Smooth muscle cell of the brain vasculature (primary cell): ENCODE results near the gene CELA1.

Source experiments
- DNase-seq: peaks from one replicate; pipeline ENCODE4 v3.0.0-alpha.2; 2012; ENCODE audit warnings: low read depth, low spot score

CELA1 gene

DNA sequence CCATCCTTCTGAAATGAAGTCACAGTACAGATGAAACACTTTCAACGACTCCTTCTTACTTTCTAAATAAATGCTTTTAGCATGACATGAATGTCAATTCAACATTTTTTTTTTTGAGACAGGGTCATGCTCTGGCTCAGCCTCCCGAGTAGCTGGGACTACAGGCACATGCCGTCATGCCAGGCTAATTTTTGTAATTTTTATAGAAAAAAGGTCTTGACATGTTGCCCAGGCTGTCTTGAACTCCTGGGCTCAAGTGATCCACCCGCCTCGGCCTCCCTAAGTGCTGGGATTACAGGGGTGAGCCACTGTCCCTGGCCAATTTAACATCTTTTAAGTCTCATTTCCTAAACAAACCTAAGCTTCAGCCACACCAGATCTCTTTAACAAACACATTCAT, 28.4 kb upstream of the CELA1 start:
- DNase-seq = no peak

GRCh38 chr12:51374361-51374760, 27.9 kb upstream of the CELA1 start:
- no peak for DNase-seq

DNA sequence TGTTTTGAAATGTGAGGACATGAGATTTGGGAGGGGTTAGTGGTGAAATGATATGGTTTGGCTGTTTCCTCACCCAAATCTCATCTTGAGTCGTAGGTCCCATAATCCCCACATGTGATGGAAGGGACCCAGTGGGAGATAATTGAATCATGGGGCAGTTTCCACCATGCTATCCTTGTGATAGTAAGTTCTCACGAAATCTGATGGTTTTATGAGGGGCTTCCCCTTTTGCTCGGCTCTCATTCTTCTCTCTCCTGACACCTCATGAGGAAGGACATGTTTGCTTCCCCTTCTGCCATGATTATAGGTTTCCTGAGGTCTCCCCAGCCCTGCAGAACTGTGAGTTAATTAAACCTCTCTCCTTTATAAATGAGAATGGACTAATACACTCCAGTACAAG, 26.7 kb upstream of the CELA1 start:
- no peak for DNase-seq

DNA sequence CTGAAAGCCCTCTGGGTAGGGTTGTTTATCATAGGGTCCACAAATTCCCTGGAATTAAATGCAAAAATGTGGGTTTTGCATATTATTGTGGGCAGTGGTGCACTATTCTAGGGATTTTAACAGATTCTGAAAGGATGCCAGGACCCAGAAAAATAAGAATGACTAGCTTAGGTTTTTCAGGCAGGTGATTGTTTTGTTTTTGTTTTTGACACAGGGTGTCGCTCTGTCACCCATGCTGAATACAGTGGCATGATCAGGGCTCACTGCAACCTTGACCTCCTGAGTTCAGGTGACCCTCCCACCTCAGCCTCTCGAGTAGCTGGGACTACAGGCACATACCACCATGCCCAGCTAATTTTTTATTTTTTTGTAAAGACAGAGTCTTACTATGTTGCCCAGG, 25.5 kb upstream of the CELA1 start:
- DNase-seq = no peak

- peak; percentile 70 for DNase-seq
Observed at GRCh38 chr12:51371295-51371953, 24.9 kb upstream of the CELA1 start.

- no peak for DNase-seq
Observed at GRCh38 chr12:51370667-51371066, 24.2 kb upstream of the CELA1 start.

GRCh38 chr12:51369581-51369980, 23.1 kb upstream of the CELA1 start:
- no peak for DNase-seq

DNA sequence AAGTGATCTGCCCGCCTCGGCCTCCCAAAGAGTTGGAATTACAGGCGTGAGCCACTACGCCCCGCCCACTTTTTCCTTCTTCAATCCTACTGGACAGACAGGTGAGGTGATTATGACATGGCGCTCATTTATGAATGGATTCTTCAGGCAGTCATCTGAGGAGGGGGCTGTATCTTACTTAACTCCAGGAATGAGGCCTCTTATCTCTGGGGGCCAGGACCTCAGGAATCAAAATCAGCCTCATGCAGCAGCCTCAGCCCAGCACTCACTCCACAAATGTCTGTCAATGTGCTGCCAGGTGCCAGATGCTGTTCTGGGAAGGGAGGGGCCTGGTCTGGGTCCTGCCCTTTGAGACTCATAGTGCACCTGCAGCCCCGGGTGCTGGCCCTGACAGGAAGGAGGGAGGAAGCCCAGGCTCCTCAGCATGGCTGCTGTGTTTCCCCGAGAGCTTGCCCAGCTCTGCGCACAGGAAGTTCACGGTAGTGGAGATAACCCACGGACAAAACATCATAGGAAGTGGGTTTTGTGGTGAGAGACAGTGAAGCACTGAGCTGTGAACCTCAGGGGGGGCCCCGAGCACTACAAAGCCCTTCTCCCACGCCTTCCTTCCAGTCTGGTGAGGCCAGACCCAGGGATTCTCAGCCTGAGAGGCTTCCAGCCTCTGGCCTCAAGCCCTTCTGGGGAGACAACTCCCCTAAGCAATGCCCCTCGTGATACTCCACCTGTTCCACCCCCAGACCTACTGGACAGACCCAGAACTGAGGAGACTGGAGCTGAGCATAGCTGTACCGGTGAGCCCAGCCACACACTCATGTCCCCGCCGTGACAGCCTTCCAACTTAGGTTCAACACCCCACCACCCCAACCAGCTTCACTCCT, 22.4 kb upstream of the CELA1 start:
- no peak for DNase-seq

DNA sequence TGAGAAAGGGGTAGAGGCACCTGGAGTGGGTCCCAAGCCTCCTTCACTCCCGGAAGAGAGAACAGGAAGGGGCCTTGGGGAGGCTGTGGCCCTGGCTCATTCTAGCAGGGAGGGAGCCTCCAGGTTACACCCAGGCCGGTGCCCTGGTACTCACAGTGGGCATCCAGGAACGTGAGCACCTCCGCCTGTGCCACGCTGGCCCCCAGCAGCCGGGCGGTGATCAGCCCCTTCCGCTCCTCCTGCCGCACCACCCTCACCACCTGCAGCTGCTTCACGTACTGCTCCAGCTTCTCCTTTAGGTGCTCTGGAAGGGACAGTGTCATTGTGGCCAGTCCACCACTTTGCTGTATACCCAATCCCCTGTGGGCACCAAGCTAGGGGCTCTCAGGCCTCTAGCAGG, 18.8 kb upstream of the CELA1 start:
- DNase-seq = no peak

GRCh38 chr12:51364001-51364400, 17.5 kb upstream of the CELA1 start:
- DNase-seq = no peak

GRCh38 chr12:51362747-51363342, 16.4 kb upstream of the CELA1 start:
- no peak for DNase-seq

GRCh38 chr12:51362307-51362706, 15.8 kb upstream of the CELA1 start:
- DNase-seq = no peak

DNA sequence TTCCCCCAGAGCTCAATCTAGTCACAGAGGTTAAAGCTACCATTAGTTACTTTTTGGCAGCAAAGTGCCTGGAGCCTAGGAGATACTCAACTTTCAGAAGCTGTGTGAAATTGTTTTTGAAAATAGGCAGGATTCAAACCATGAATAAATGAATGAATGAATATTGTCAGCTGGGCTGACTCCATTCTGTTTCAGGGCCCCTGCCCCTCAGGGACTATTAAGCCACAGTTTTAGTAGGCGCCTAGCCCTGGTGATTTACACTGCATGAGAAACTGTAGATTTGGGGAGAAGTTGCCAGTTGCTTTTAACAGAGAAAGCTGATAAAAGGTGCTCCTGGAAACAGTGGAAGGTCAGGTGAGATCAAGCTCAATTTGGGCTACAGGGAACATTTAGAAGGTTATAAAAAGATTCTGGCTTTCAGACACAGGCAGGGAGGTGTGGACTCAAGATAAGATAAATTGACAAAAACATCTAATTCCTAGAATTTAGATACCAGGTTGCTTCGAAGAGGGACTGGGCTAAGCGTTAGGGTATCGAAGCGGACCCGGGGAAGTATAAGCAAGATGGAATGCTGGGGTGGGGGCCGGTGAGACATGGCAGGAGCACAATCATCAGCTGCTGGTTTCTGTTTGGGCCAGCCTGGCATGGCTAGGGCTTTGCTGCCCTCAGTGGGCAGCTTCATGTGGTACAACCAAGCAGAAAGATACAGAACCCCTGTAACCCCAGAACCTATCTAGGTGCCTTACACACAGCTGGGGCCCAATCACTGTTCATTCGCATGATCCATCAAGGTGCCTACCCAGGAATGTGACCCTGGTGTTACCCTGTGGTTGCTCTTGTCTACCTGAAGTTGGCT, 14.9 kb upstream of the CELA1 start:
- no peak for DNase-seq

DNA sequence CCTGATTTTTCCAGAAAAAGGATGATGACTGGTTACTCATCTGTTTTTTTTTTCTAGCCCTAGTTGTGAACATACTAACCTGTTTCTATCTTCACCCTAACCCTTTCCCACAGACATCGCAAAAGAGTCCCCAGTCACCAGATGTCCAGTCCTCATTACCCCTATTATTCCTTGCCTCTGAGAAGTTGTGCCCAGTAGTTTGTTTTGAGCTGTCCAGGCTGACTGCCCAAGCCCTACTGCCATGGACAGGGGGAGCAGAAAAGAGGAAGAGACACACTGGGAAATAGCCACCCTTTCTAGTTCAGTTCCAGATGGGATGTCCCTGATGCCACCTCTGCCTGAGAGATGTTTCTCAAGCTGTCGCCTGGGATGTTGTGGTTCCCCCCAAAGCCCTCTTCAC, 13.8 kb upstream of the CELA1 start:
- no peak for DNase-seq

- no peak for DNase-seq
Observed at GRCh38 chr12:51359851-51360250, 13.4 kb upstream of the CELA1 start.

GRCh38 chr12:51358496-51358895, 12.0 kb upstream of the CELA1 start:
- no peak for DNase-seq

DNA sequence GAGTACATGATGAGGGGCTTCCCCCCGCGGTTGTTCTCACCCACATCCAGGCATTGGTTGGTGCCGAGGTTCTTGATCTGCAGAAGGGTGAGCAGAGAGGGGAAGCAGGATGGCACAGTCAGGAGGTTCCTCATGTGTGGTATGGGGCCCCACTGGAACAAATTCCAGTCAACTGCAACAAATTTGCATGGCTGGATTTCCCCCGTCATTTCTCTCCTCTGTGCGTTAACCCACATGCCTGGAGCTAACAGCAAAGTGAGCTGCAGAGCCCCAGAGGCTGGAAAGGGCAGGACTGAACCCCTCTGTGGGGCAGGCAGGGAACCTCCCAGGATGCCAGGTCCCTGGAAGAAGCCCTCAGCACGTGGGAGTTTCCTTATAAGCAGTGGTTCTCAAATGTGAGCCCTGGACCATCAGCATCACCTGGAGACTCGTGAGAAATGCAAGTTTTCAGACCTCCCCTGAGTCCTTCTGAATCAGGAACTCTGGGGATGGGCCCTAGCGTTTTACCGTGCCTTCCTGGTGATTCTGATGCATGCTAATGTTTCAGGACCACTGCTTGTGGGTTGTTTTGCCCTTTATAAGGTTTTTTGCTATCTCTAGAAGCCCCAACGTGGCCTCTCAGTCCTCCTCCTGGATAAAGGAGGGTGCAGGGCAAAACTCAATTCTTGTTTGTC, 11.0 kb upstream of the CELA1 start:
- no peak for DNase-seq

- peak; percentile 40 for DNase-seq
Observed at GRCh38 chr12:51351913-51352532, 5.5 kb upstream of the CELA1 start.

DNA sequence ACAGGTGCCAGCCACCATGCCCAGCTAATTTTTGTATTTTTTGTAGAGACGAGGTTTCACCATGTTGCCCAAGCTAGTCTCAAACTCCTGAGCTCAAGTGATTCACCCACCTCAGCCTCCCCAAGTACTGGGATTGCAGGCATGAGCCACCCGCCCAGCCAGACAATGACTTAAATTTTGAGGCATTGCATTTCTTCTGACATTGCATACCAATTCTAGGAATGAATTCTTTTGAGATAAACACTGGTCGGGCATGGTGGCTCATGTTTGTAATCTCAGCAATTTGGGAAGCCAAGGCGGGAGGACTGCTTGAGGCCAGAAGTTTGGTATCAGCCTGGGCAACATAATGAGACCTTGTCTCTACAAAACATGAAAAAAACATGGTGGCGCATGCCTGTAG, 2.5 kb upstream of the CELA1 start:
- no peak for DNase-seq

GRCh38 chr12:51348116-51348515, 1.6 kb upstream of the CELA1 start:
- DNase-seq = no peak

- DNase-seq = no peak
Observed at GRCh38 chr12:51345681-51346080, 798 bp downstream of the CELA1 start.
